ENCODE data around the gene CSF2RB. TPM values are rescaled to one million over a fixed set of nuclear protein-coding genes. Genes with fewer than 3 reads are reported as not detected.

Gene CSF2RB
- total and polyA plus RNA-seq, 2 of the 13 experiments (the other 11 are each of a cell fraction or from before 2014, with no cell fraction given) = not detected

DNA sequence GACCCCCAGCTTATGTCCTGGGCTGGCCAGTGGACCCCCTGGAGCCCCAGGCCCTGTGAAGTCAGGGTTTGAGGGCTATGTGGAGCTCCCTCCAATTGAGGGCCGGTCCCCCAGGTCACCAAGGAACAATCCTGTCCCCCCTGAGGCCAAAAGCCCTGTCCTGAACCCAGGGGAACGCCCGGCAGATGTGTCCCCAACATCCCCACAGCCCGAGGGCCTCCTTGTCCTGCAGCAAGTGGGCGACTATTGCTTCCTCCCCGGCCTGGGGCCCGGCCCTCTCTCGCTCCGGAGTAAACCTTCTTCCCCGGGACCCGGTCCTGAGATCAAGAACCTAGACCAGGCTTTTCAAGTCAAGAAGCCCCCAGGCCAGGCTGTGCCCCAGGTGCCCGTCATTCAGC is 24.6 kb downstream of the CSF2RB start:
- H3K27ac ChIP-seq (ENCODE audit: extremely low read length, insufficient read depth, low read length) = no peak overlapping the region
- H3K36me3 ChIP-seq (replicated peaks in 1 of 2; ENCODE audit: control insufficient read depth in 1 of 2, insufficient read depth in 2 of 2, low read length in 2 of 2) = no peaks in the 10 kb centered on the region
- no peak for FAIRE-seq
- H3K9ac ChIP-seq (ENCODE audit: insufficient read depth, low read depth, low read length) = no peak overlapping the region
- H3K27me3 ChIP-seq (ENCODE audit: control insufficient read depth in 1 of 2, insufficient read depth in 2 of 2, low read length in 2 of 2) = peaks cover 8 to 75% of the 10 kb centered on the region in 2 experiments; a peak in 3 of 5 replicates
- H3K79me2 ChIP-seq (ENCODE audit: insufficient read depth, low read length) = no peaks in the 10 kb centered on the region
- no peaks in the 10 kb centered on the region for H4K20me1 ChIP-seq (ENCODE audit: insufficient read depth, low read length)
- in situ Hi-C loops (cut with HindIII; ENCODE audit: extremely low pct_ligation_motif_present, low pct_unique_long_range_greater_than_20kb) (no loop called here), intact Hi-C loops (cut with micrococcal nuclease; ENCODE audit: unreplicated experiment) (no loop called here)
- H3K4me2 ChIP-seq (ENCODE audit: low read depth, low read length) = no peak overlapping the region
- ATAC-seq = no peak
- TF ChIP-seq ETV5 (CRISPR knock-in tag; IDR thresholded peaks at IDR 0.05; ENCODE audit: borderline replicate concordance) (no peak), ZNF709 (CRISPR knock-in tag; IDR thresholded peaks at IDR 0.05) (no peak), TOE1 (CRISPR knock-in tag; IDR thresholded peaks at IDR 0.05) (no peak), CENPX (CRISPR knock-in tag; IDR thresholded peaks at IDR 0.05) (no peak), JUND (CRISPR knock-in tag; IDR thresholded peaks at IDR 0.05) (no peak), ZNF205 (CRISPR knock-in tag; IDR thresholded peaks at IDR 0.05) (no peak), FLYWCH1 (CRISPR knock-in tag; IDR thresholded peaks at IDR 0.05) (no peak), ZNF761 (CRISPR knock-in tag; conservative IDR thresholded peaks at IDR 0.05) (no peak), ARHGAP35 (CRISPR knock-in tag; IDR thresholded peaks at IDR 0.05; ENCODE audit: borderline replicate concordance) (no peak)
- H3K4me3 ChIP-seq (replicated peaks in 1 of 3; ENCODE audit: insufficient read depth in 1 of 3, low read depth in 2 of 3, low read length in 3 of 3) = no peak overlapping the region
- no TSS peak for BruUV-seq (replicated peaks)
- whole genome bisulfite sequencing (ENCODE audit: low lambda C conversion rate) = 0% methylated on average over 1 of the region's 12 CpGs
- H2AFZ ChIP-seq (ENCODE audit: low read length) = no peak overlapping the region
- no peaks in the 10 kb centered on the region for H3K9me3 ChIP-seq (ENCODE audit: low read length)
- POLR2A ChIA-PET = no interaction called here
- no peak for DNase-seq (ENCODE audit: low spot score)
- CTCF ChIA-PET (ENCODE audit: low intra/inter-chr PET ratio, low total read pairs) = no interaction called here
- no peaks in the 10 kb centered on the region for H3K4me1 ChIP-seq (ENCODE audit: insufficient read depth, low read length)

DNA sequence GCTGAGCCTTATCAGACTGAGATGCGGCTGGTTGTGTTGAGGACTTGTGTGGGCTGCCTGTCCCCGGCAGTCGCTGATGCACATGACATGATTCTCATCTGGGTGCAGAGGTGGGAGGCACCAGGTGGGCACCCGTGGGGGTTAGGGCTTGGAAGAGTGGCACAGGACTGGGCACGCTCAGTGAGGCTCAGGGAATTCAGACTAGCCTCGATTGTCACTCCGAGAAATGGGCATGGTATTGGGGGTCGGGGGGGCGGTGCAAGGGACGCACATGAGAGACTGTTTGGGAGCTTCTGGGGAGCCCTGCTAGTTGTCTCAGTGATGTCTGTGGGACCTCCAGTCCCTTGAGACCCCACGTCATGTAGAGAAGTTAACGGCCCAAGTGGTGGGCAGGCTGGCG is 25.5 kb downstream of the CSF2RB start:
- no peaks in the 10 kb centered on the region for H3K4me1 ChIP-seq (ENCODE audit: insufficient read depth, low read length)
- FAIRE-seq = no peak
- no peak overlapping the region for H3K27ac ChIP-seq (ENCODE audit: extremely low read length, insufficient read depth, low read length)
- 36% methylated on average over 13 of the region's 13 CpGs for WGBS (ENCODE audit: low lambda C conversion rate)
- no peak overlapping the region for H3K9ac ChIP-seq (ENCODE audit: insufficient read depth, low read depth, low read length)
- H3K4me2 ChIP-seq (ENCODE audit: low read depth, low read length) = no peak overlapping the region
- no peak overlapping the region for H3K4me3 ChIP-seq (replicated peaks in 1 of 3; ENCODE audit: insufficient read depth in 1 of 3, low read depth in 2 of 3, low read length in 3 of 3)
- DNase-seq (ENCODE audit: low spot score) = no peak
- ChIA-PET CTCF (ENCODE audit: low intra/inter-chr PET ratio, low total read pairs) (no interaction called here), POLR2A (no interaction called here)
- no TSS peak for BruUV-seq (replicated peaks)
- no peaks in the 10 kb centered on the region for H3K9me3 ChIP-seq (ENCODE audit: low read length)
- H2AFZ ChIP-seq (ENCODE audit: low read length) = no peak overlapping the region
- no peaks in the 10 kb centered on the region for H4K20me1 ChIP-seq (ENCODE audit: insufficient read depth, low read length)
- ATAC-seq = no peak
- no peaks in the 10 kb centered on the region for H3K79me2 ChIP-seq (ENCODE audit: insufficient read depth, low read length)
- peaks cover 6 to 72% of the 10 kb centered on the region in 2 experiments; a peak in 3 of 5 replicates for H3K27me3 ChIP-seq (ENCODE audit: control insufficient read depth in 1 of 2, insufficient read depth in 2 of 2, low read length in 2 of 2)
- no peak for TF ChIP-seq PATZ1 (CRISPR knock-in tag; IDR thresholded peaks at IDR 0.05)
- intact Hi-C loops (cut with micrococcal nuclease; ENCODE audit: unreplicated experiment) = no loop called here
- H3K36me3 ChIP-seq (replicated peaks in 1 of 2; ENCODE audit: control insufficient read depth in 1 of 2, insufficient read depth in 2 of 2, low read length in 2 of 2) = no peaks in the 10 kb centered on the region
- in situ Hi-C loops (cut with HindIII; ENCODE audit: extremely low pct_ligation_motif_present, low pct_unique_long_range_greater_than_20kb) = no loop called here

Data from HepG2 (cell line).